Caco-2 (cell line): ENCODE measurements around the gene SLC38A10. TPM values are rescaled to one million over a fixed set of nuclear protein-coding genes. Genes with fewer than 3 reads are reported as not detected.

Source experiments
- BruUV-seq: library from RNA; stranded (reverse); fragments of 400-500 nt; replicated peaks from 2 replicates; lab custom pipeline; 2021; lab: Mats Ljungman, UMichigan
- CTCF ChIA-PET: fragments of 300-600 bp; sonication (Branson Sonifier 250); formaldehyde crosslinking; loops from one replicate; lab custom pipeline; 2022; ENCODE audit warnings: antibody characterized with exemption; lab: Charles Lee
- POLR2A ChIA-PET: fragments of 300-600 bp; sonication (Branson Sonifier 250); formaldehyde crosslinking; loops from one replicate; lab custom pipeline; 2022; ENCODE audit warnings: antibody characterized with exemption; lab: Charles Lee
- DNase-seq, 2 experiments: peaks; one replicate each; pipeline versions ENCODE4 v3.0.0 to v3.0.0-alpha.2; 2020 to 2022
- H3K27me3 ChIP-seq: replicated peaks from 2 replicates; pipeline ENCODE4 v1.6.0; 2011; ENCODE audit warnings: low read length; ENCODE audit not compliant: control insufficient read depth, insufficient read depth
- H3K36me3 ChIP-seq: 2 replicates; pipeline ENCODE4 v1.5.1; 2011; ENCODE audit warnings: low read length; ENCODE audit not compliant: control insufficient read depth, insufficient read depth
- H3K4me1 ChIP-seq: fragments of 250-450 bp; sonication (Bioruptor Pico); 2 replicates; pipeline ENCODE4 v1.5.1; 2020; ENCODE audit warnings: mild to moderate bottlenecking
- H3K4me3 ChIP-seq: 2 replicates; pipeline ENCODE4 v1.5.1; 2011; ENCODE audit warnings: low read depth, mild to moderate bottlenecking, control low read depth, low read length
- H3K9me3 ChIP-seq: fragments of 250-450 bp; sonication (Bioruptor Pico); 2 replicates; pipeline ENCODE4 v1.5.1; 2020; ENCODE audit warnings: mild to moderate bottlenecking, moderate library complexity
- H3K27ac Mint-ChIP-seq: one replicate; pipeline ENCODE4 v1.8.0; 2022; ENCODE audit warnings: mixed read lengths; ENCODE audit not compliant: unreplicated experiment
- H3K27me3 Mint-ChIP-seq: one replicate; pipeline ENCODE4 v1.8.0; 2022; ENCODE audit warnings: mixed read lengths; ENCODE audit not compliant: insufficient read depth, unreplicated experiment
- H3K36me3 Mint-ChIP-seq: one replicate; pipeline ENCODE4 v1.8.0; 2022; ENCODE audit warnings: mild to moderate bottlenecking, mixed read lengths; ENCODE audit not compliant: insufficient read depth, unreplicated experiment
- H3K4me1 Mint-ChIP-seq: one replicate; pipeline ENCODE4 v1.8.0; 2022; ENCODE audit warnings: low read depth, mixed read lengths; ENCODE audit not compliant: unreplicated experiment
- H3K4me3 Mint-ChIP-seq: one replicate; pipeline ENCODE4 v1.8.0; 2022; ENCODE audit warnings: mild to moderate bottlenecking, moderate library complexity, mixed read lengths; ENCODE audit not compliant: unreplicated experiment
- H3K9me3 Mint-ChIP-seq: one replicate; pipeline ENCODE4 v1.8.0; 2022; ENCODE audit warnings: mixed read lengths; ENCODE audit not compliant: unreplicated experiment
- CTCF ChIP-seq, 2 experiments: fragments of 200-600 bp in 1 of 2; IDR thresholded peaks; 1 replicate in 1 of 2; 2 replicates in 1 of 2; pipeline versions ENCODE4 v1.5.1 to v1.8.0; 2011 to 2022; ENCODE audit warnings: antibody characterized with exemption in 1 of 2, control low read depth in 1 of 2, inconsistent platforms in 1 of 2, low read depth in 1 of 2, low read length in 1 of 2, mild to moderate bottlenecking in 1 of 2, moderate library complexity in 1 of 2; ENCODE audit not compliant: insufficient read depth in 1 of 2, severe bottlenecking in 1 of 2, unreplicated experiment in 1 of 2
- intact Hi-C: fragments of 100-400 bp; cut with micrococcal nuclease; formaldehyde crosslinking; loops from one replicate; pipeline ENCODE4 v1.10.0; 2022; ENCODE audit not compliant: unreplicated experiment
- total RNA-seq: library from RNA; stranded (reverse); gene quantifications from 2 replicates; pipeline ENCODE4 v1.2.3, GENCODE V29; 2022

The SLC38A10 gene
- total RNA-seq, 1 experiment from 2014 or later, result 137 TPM

- no TSS peak for BruUV-seq
- no peaks in the 10 kb centered on the region for H3K9me3 ChIP-seq
- no peaks in the 10 kb centered on the region for H3K27me3 ChIP-seq
- no peaks in the 10 kb centered on the region for H3K27me3 Mint-ChIP-seq
- no peaks in the 10 kb centered on the region for H3K9me3 Mint-ChIP-seq
- H3K4me1 Mint-ChIP-seq, result no peaks in the 10 kb centered on the region
- POLR2A ChIA-PET, result no interaction called here
- H3K4me1 ChIP-seq, result no peaks in the 10 kb centered on the region
- no peaks in the 10 kb centered on the region for H3K36me3 ChIP-seq
- no peak for TF ChIP-seq CTCF (IDR thresholded peaks at IDR 0.05; ENCODE audit: insufficient read depth in 1 of 2, low read depth in 1 of 2, low read length in 1 of 2, severe bottlenecking in 1 of 2, unreplicated experiment in 1 of 2)
- no peak overlapping the region for H3K4me3 Mint-ChIP-seq
- H3K27ac Mint-ChIP-seq, result no peak overlapping the region
- intact Hi-C loops, result no loop called here
- CTCF ChIA-PET, result no interaction called here
- no peak for DNase-seq
- H3K4me3 ChIP-seq, result no peak overlapping the region
- H3K36me3 Mint-ChIP-seq, result no peaks in the 10 kb centered on the region
Observed at GRCh38 chr17:81213978-81214377, 81.1 kb downstream of the SLC38A10 start.

GRCh38 chr17:81212365-81212764, 82.7 kb downstream of the SLC38A10 start:
- Histone ChIP-seq H3K36me3 (no peaks in the 10 kb centered on the region), H3K4me1 (no peaks in the 10 kb centered on the region), H3K9me3 (no peaks in the 10 kb centered on the region), H3K27me3 (no peaks in the 10 kb centered on the region), H3K4me3 (no peak overlapping the region)
- Mint-ChIP-seq H3K9me3 (no peaks in the 10 kb centered on the region), H3K27me3 (no peaks in the 10 kb centered on the region), H3K4me1 (no peaks in the 10 kb centered on the region), H3K36me3 (peaks cover 7% of the 10 kb centered on the region), H3K27ac (no peak overlapping the region), H3K4me3 (no peak overlapping the region)
- CTCF ChIA-PET, result no interaction called here
- POLR2A ChIA-PET, result no interaction called here
- no peak for TF ChIP-seq CTCF (IDR thresholded peaks at IDR 0.05; ENCODE audit: insufficient read depth in 1 of 2, low read depth in 1 of 2, low read length in 1 of 2, severe bottlenecking in 1 of 2, unreplicated experiment in 1 of 2)
- DNase-seq, result no peak
- no TSS peak for BruUV-seq
- intact Hi-C loops, result no loop called here

- H3K27me3 Mint-ChIP-seq, result no peaks in the 10 kb centered on the region
- DNase-seq, result no peak
- POLR2A ChIA-PET, result no interaction called here
- no TSS peak for BruUV-seq
- no peaks in the 10 kb centered on the region for H3K4me1 Mint-ChIP-seq
- intact Hi-C loops, result no loop called here
- no peak for TF ChIP-seq CTCF (IDR thresholded peaks at IDR 0.05; ENCODE audit: insufficient read depth in 1 of 2, low read depth in 1 of 2, low read length in 1 of 2, severe bottlenecking in 1 of 2, unreplicated experiment in 1 of 2)
- no peaks in the 10 kb centered on the region for H3K27me3 ChIP-seq
- no peaks in the 10 kb centered on the region for H3K4me1 ChIP-seq
- no peaks in the 10 kb centered on the region for H3K9me3 Mint-ChIP-seq
- H3K4me3 Mint-ChIP-seq, result no peak overlapping the region
- no peak overlapping the region for H3K4me3 ChIP-seq
- peaks cover 7% of the 10 kb centered on the region for H3K36me3 Mint-ChIP-seq
- CTCF ChIA-PET, result interaction anchor here (0.5 kb wide), 1 partner anchor 113 kb away, joined by 3 read pairs; no protein-coding TSS in a partner anchor
- H3K27ac Mint-ChIP-seq, result no peak overlapping the region
- no peaks in the 10 kb centered on the region for H3K9me3 ChIP-seq
- H3K36me3 ChIP-seq, result no peaks in the 10 kb centered on the region
Observed at GRCh38 chr17:81210868-81211267, 84.2 kb downstream of the SLC38A10 start.
